Left lobe of liver (tissue), 2 donors: ENCODE data around the gene CRACDL. TPM values are rescaled to one million over a fixed set of nuclear protein-coding genes. Genes with fewer than 3 reads are reported as not detected.

ENCODE experiments used
- ATAC-seq: fragments of 200-7000 bp; cut with Tn5 transposase; one replicate; pipeline ENCODE4 v1.9.1; 2020; ENCODE audit warnings: mild to moderate bottlenecking, moderate library complexity
- DNase-seq: peaks from one replicate; pipeline ENCODE4 v3.0.0-alpha.2; 2020; ENCODE audit warnings: low spot score
- total RNA-seq: library from RNA; stranded (reverse); gene quantifications from one replicate; pipeline ENCODE4 v1.2.1, GENCODE V29; 2021
- donor health status: DM: no; HTN: no; CAD: no; lungs with moderate emphysema.
- donor health status: DM: no; HTN: yes; CAD: no.

CRACDL gene
- total RNA-seq, 1 donor from 2014 or later: 0.30 TPM

DNA sequence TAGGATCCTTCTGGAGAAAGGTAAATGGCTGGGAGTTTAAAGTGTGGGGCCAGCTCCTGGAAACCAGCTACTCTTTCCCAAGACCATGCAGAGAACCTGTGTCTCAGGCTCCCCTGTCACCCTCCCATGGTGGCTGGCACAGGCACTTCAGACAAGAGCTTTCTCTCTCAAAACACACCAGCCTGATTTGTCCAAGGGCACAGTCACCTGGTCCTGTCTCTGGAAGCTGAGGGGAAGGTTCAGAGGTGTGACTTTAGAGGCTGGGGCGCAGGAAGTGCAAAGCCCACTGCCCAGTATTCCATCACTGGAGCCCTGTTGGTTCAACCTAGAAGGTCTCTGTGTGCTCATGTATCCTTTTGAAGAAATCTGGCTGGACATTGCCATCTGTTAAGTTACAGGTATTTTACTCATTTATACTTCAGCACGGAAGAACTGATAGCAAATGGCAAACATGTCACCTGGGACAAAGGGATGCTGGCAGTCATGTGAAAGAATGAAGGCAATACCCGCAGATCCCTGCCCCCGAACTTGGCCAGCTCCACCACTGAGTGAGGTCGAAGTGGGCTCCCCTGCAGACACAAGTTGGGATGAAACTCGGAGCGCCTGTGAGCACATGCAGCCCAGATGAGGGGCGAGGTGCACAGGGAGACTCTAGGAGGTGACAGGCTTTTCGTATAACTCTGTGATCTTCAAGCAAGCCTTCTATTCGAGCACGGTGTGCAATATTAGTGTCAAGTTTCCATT, 108.2 kb downstream of the CRACDL start:
- no peak for ATAC-seq
- DNase-seq: no peak

GRCh38 chr2:98826856-98827255, 109.2 kb downstream of the CRACDL start:
- DNase-seq (no peak), ATAC-seq (no peak)

GRCh38 chr2:98825858-98826257, 110.2 kb downstream of the CRACDL start:
- DNase-seq (no peak), ATAC-seq (no peak)

GRCh38 chr2:98825404-98825803, 110.6 kb downstream of the CRACDL start:
- ATAC-seq: no peak
- DNase-seq: no peak

GRCh38 chr2:98825020-98825350, 111.0 kb downstream of the CRACDL start:
- ATAC-seq: no peak
- no peak for DNase-seq

DNA sequence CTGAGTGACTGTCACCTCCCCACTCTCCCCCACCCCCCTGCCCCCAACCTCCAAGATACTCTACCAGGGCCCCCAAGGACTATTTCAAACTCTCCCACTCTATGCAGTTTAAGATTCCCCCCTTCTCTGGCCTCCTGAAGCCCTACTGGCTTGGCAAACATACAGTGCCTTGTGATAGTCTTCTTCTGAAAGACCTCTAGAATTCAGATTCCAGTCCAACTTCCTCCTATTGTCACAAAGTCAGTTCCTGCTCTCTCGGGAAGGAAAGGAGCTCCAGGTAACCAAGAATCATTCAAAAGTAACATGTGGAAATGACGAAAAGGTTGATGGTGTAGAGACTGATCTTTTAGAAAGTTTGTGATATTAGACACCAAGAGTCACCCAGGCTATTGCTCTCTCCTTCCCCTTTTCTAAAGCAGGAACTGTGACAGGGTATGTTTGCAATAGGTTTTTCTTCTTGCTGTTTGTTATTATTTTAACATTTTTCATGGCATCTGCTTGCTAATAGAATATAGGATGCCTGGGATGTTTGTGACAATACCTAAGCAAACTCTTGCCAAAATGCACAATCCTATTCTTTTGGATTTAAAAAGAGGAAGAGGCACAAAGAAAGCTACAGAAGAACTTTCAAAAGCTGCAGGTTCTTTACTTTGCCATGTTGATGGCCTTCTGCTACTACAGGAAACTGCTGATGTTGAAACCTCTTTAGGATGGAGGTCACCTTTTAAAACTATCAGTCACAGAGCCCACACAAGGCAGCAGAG, 111.6 kb downstream of the CRACDL start:
- no peak for DNase-seq
- ATAC-seq: no peak

- ATAC-seq: peak; percentile 61
- DNase-seq: no peak
Measured at GRCh38 chr2:98823196-98824170, 112.5 kb downstream of the CRACDL start.

DNA sequence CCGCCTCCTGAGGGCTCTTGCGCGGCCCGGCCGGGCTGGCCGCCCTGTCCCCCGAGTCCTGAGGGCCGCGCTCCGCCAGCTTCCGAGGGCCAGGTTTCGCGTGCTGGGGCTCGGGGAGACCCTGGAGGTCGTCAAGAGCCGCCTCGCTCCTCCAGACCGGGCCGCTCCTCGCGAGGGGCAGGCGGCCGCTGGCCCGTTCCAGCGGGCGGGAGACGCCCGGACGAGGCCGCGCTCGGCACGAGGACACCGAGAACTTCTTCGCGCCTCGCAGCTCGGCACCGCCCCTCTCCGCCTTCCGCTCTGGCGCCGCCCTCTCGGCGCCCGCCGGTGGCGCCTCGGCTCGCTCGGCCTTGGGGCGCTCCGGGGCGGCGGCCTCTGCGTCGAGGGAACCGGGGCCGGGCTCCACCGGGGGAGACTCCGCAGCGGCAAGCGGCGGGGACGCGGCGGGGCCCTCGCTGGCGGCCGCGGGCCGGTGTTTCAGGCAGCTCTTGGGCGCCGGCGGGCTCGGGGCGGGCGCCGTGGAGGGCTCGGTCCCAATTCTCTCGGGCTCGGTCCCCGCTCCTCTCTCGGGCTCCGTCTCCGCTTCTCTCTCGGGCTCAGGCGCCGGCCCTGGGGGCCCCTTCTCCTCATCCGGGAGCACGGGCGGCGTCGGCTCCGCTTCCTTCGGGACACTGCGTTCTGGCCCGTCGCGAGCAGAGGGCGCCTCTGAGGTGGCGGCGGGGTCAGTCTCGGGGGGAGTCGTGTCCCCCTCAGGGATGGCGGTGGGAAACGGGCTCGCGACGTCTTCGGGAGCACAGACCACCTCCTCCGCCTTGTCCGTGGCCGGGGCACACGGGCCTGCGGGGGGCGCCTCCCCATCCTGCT, 113.5 kb downstream of the CRACDL start:
- no peak for DNase-seq

GRCh38 chr2:98821629-98822135, 114.3 kb downstream of the CRACDL start:
- ATAC-seq (no peak), DNase-seq (no peak)

More for the DNA sequence above, 113.5 kb downstream of the CRACDL start:
- ATAC-seq: peak; percentile 68

DNA sequence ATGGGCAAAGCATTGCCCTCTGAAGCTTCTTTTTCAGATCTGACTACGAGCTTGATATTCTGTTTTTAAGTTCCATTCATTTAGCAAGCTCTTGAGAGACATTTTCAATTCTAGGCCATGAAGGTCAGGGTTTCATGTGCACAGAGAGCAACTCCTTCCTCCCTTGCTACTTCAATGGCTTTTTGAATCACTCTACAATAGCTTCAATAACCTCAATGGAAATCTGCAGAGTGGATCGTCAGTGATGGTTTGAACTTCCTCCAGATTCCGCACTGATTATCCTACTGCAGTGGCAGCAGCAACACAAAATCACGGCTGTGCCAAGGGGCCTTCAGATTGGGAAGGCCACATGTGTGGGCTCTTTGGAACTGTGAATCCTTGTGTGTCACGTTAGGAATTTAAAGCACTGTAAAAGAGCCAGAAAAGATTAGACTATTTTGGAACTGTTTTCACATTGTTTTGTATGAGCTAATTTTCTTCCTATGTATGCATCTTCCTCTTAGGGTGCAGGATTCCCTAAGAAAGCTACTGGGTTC, 116.7 kb downstream of the CRACDL start:
- ATAC-seq (no peak), DNase-seq (no peak)

DNA sequence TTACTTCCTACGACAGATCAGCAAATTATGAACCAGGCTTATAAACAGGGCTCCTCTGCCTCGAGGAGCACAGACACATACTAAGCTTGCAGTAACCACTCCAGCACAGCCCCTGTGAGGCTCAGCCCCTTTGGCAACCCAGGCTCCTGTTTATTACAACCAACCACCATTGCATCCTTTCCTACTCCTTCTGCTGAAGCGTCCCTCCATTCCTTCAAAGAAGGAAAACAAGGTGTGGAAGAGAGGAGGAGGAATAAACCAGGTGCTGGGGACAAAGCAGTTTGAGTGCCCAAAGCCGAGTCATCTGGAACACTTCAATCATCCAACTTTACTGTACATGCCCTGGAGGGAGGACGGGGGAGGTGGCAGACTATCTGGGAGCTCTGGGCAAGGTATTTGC, 117.9 kb downstream of the CRACDL start:
- DNase-seq (no peak), ATAC-seq (no peak)

DNA sequence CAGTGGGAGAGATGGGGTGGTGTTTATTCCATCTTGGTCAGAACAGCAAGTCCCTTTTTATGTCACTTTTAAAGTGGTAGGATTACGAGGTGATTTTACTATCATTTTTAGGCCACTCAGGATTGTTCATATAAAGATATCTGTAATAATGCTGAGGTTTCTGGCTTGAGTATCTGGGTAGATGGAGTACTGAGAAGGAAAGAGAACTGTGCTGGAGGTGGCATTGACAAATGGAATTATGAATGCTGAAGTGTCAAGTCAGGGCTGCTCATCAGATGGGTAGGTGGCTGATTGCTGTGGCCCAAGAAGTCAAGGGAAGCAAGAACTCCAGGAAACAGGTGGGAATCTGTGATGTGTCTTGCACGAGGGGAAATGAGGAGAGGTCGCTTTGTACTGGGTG, 119.7 kb downstream of the CRACDL start:
- DNase-seq: no peak
- no peak for ATAC-seq

DNA sequence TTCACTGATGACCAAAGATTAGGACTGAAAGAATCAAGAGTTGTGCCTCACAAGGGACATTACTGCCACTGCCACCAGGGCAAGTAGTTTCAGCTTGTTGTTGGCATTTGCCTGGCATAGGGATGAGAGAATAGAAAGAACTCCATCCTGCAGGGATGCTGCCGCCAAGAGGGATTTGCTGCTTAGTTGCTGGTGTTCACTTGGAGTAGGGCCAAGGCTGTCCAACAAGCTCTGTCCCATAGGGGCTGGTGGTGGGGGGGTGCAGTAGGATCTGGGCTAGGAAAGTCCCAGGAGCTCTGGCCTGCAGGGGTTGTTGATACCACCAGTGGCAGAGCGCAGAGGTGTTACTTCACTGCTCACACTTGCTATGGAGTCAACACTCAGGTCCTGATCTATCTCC, 120.2 kb downstream of the CRACDL start:
- DNase-seq: no peak
- no peak for ATAC-seq

DNA sequence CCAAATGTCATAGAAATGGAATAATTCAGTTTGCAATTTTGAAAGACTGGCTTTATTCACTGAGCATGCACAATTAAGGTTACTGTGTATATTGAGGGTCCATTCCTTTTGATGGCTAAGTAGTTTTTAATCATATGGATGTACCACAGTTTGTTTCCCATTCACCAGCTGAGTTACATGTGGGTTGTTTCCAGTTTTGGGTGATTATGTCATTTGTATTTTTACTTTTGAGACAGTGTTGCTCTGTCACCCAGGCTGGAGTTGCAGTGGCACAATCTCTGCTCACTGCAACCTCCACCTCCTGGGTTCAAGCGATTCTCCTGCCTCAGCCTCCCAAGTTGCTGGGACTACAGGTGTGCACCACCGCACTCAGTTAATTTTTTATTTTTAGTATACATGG, 124.3 kb downstream of the CRACDL start:
- ATAC-seq (no peak), DNase-seq (peak; percentile 2)

- ATAC-seq: no peak
- no peak for DNase-seq
Measured at GRCh38 chr2:98810588-98810928, 125.5 kb downstream of the CRACDL start.

DNA sequence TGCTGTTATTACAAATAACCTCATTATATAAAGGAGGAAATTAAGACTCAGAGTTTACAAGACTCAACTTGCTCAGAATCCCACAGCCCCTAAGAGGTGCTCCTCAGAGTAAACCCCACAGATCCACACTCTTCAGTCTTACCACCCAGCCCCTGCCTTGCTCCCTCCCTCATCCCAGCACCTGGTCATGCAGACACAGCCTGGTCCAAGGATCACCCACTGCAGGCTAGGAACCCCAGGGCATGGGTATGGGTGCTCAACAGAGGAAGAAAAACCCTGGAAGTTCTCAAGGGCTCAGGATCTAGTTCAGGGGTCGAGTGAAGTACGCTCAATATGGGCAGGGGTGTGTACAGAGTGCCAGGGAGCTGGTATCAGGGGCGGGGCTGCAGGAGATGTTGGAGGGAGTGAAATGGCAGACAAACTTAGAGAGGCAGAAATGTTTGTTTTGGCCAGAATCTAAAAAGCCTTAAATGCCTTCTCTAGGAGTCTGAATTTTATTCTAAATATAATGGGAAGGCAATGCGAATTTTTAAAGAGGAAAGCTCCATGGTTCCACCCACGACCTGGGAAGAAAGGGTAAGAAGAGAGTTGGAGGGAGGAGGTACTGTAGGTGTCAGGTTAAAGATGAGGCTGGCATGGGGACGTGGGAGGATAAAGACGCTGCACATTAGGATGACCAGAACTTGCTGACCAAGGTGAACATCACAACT, 126.0 kb downstream of the CRACDL start:
- ATAC-seq (no peak), DNase-seq (peak; percentile 5)

DNA sequence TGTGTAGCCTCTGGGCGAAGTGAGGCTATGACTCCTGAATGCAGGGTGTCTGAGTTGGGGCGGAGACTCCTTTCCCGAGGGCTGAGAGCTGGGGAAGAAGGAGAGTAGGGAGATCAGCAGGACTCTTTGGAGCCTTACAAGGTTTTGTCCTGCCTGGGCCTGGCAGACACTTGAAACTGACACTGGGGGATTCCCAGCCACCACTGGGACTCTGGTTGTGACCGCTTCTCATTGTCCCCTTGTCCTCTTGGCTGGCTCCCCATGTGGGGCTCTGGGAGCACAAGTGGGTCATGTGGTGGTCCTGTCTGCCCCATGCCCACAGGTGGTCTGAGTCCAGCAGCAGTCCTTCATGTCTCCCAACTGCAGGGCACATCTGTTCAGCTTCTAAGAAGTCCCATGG, 126.9 kb downstream of the CRACDL start:
- no peak for ATAC-seq

GRCh38 chr2:98808546-98808945, 127.5 kb downstream of the CRACDL start:
- ATAC-seq: no peak
- peak; percentile 36 for DNase-seq

More for the DNA sequence above, 126.9 kb downstream of the CRACDL start:
- DNase-seq: no peak

DNA sequence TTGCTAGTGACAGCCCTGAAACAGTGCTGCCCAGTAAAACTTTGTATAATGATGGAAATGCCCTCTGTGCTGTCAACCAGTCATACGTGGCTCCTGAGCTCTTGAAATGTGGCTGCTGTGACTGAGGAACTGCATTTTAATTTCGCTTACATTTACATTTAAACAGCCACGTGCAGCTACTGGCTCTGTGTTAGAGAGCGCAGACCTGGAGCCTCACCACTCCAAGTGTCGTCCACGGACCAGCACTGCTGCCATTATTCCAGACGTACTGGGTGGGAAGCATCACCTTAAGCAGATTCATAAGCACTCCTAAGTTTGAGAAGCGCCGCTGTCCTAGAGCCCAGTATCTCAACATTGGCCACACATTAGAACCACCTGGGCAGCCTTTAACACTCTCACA, 128.1 kb downstream of the CRACDL start:
- ATAC-seq: no peak
- DNase-seq: no peak
